T-helper 2 cell treated with Interferon-gamma antibody and Interleukin-4, amounts not matched to agents 100 ng/mL and 5 ng/mL, for 36 hours (primary cell): ENCODE measurements around the gene SNCAIP. TPM values are rescaled to one million over a fixed set of nuclear protein-coding genes. Genes with fewer than 3 reads are reported as not detected.
"Not testable (repeated sequence)": the region's sequence is repeated elsewhere in the genome, so short reads cannot be mapped to it uniquely, and the experiment has no call there.

ENCODE experiments used
- intact Hi-C: fragments of 100-400 bp; cut with micrococcal nuclease; formaldehyde crosslinking; loops from one replicate; pipeline ENCODE4 v1.15.1; 2023
- total RNA-seq: library from RNA; stranded (reverse); gene quantifications from 2 replicates; pipeline ENCODE4 v1.2.3, GENCODE V29; 2022

Gene SNCAIP
- total RNA-seq, 1 donor from 2014 or later = not detected

DNA sequence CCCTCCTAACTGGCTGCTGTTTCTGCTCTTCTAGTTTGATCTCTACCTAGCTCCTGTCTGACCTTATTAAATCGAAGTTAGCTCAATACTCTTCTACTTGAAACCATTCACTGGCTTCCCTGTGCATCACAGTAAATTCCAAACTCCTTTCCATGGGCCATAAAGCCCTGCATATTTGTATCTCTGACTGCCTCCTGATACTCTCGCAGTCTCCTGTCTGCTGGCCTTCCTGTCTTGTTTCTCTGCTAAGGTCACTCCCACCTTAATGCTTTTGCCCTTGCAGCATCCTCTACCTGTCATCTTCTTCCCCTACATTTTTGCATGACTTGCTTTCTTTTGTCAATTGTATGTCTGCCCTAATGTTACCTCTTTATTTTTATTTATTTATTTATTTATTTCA lies 44.8 kb downstream of the SNCAIP start:
- intact Hi-C loops = no loop called here

DNA sequence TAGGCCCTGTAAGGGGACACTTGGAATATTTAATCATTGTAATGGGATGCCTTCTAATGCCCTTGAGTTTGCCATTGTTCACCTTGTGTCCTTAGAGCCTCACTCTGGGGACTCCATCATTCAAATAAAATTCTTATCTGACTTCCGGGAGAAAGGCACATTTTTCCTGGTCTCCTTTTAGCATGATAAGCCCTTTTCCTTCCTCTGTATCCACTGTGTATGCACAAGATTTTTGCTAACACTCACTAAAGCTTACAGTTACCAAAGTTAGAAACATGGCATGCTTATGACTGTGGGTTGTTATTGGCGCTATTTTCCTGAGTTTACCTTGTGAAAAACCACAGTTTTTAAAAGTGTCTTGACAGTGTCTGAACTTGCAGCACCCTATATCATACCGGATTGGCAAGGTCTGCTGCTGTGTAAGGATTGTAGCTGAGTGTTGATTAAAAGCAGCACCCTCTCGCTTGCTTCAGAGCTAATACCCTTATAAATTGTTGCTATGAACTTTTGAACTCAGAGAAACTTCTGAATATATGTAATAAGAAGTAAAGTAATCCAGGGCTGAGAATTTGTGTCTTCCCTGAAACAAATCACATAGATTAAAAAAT lies 46.4 kb downstream of the SNCAIP start:
- intact Hi-C loops = no loop called here

DNA sequence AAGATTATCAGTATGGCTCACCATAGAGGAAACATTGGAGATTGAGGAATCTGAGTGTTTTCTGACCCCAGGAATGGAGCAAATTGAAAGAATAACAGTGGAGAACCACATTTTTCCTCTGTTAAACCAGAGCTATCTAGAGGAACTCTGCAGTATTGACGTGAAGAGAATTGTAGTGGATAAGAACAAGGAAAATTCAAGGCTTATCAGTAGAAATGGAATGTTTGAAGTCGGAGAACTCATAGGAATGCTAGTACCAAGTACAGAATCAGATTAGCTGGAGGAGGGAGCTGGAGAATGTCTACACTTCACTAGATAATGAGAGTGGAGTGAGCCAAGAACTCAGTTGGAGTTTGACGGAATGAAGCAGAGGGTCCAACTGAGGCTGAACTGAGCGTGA lies 50.3 kb downstream of the SNCAIP start:
- intact Hi-C loops = no loop called here

DNA sequence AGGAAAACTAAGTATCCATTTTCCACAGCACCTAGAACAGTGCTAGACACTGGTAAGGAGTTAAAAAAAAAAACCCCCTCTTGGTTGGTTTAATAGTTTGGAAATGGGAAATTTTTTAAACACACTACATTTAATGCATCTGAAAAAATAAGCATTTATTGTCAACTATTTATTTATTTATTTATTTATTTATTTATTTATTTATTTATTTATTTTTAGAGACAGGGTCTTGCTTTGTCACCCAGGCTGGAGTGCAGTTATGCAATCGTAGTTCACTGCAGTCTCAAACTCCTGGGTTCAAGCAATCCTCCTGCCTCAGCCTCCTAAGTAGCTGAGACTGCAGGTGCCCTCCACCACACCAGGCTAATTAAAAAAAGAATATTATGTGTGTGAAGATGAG lies 51.6 kb downstream of the SNCAIP start:
- intact Hi-C loops = no loop called here

DNA sequence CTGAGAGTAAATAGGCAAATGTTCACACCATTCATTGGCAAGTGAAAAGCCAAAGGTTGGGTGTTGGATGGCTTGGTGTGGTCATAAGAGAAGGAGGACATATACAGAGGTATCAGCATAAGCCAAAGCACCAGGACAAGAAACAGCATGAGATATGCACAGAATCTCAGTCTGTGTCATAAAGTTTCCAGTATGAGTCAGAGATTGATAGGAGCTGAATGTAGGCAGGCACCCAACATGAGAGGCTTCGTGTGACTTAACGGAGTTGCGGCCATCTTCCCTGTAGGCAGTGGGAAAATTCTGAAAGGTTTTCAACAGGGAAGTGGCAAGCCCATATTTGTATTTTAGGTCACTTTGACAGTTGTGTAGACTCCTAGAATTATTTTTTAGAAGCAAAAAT lies 54.5 kb downstream of the SNCAIP start:
- intact Hi-C loops = no loop called here

DNA sequence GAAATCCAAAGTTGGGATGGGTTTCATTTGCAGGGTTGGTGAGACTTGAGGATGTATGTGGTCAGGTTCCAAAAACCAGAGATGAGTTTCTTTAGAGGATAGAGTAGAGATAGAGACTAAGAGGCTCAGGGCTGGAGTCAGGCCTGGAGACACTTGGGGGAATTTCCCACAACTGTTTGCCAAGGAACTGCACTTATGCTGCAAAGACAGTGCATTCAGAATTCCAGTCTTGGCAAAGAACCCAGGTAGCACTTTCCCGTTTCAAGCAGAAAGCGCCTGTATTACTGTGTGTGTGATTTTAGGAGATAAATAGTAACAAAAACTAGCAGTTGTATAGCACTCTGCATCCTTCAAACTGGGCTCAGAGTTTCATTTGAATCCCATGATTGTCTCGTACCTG lies 55.4 kb downstream of the SNCAIP start:
- intact Hi-C loops = no loop called here

DNA sequence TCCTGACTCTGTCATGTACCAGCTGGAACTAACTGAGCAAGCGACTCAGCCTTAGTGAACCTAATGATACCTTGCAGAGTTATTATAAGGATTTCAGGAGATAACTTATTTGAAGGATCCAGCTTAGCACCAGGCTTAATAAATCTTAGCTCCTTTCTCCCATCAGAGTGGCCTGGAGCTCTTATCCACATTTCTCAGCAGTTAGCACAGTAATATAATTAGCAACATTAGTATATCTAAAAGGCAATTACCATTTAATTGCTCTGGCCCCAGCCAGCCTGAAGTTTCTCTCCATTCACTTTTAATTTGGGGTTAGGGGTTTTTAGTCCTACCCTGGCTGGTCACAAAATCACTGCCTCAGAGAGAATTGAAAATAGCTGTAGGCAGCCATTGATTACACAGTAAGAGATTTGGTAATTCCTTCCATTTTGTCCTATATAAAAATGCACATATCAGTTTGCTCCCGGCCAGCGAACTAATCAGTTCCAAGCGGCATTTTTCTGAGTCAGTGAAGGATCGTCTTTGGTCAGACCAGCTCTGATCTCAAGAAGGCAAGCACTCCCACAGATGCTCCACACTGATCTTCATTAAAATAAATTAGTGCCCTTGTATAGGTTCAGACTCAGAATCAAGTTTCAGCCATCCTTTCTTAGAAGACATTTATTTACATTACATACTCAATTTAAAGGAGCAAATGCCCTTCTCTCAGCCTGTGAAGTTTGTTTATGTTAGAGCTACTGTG lies 56.6 kb downstream of the SNCAIP start:
- intact Hi-C loops = loop anchor here (2.0 kb wide), 1 partner anchor 20 kb away; no protein-coding TSS in a partner anchor

DNA sequence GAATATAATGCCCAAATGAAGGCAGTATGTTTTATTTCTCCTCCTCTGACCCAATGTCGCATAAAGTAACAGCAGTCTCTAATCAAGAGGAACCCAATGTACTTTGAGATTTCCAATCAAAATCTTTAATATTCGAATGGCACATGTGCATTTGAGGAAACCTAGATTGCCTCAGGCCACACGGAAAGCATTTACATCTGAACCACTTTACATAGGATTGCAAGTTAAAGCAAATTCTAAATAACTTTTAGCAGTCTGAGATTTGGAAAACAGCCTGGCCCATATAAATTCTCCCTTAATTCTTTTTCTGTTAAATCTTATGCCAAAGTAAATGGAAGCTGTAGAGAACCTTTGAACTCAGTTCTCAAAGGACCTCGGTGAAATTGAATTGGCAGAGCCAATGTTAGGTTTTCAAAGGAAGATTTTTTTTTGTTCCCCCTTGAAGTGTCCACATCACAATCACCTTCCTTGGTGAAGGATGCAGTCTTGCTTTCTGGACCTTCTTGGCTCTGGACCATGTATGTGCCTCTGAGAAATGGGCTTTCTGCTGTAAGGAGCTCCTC lies 57.3 kb downstream of the SNCAIP start:
- intact Hi-C loops = loop anchor here (2.0 kb wide), 1 partner anchor 19 kb away; no protein-coding TSS in a partner anchor

DNA sequence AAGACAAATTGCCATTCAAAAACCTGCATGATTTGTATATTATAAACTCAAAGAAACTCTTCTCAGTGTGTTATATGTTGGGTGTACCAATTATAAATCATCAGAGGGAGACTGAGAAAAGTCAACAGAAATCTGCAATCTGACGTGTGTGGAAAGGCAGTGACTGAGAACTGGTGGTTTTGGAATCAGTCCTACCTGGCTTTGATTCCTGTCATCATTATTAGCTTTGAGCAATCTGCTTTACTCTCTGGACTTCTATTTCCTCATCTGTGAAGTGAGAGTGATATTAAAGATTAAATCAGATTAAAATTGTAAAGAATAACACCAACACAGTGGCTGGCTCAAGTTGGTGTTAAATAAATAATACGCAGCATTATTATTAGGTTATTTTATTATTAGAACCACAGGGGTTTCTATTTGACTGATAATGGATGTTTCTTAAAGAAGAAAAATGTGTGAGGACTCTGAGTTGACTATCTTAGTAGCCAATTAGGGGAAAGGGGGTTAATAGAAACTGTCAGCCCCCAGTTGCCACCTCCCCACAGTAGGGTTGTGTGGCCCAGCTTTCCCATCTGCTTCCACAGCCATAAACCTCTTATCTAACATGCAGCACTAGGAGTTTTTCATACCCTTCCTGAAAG lies 59.6 kb downstream of the SNCAIP start:
- intact Hi-C loops = no loop called here

DNA sequence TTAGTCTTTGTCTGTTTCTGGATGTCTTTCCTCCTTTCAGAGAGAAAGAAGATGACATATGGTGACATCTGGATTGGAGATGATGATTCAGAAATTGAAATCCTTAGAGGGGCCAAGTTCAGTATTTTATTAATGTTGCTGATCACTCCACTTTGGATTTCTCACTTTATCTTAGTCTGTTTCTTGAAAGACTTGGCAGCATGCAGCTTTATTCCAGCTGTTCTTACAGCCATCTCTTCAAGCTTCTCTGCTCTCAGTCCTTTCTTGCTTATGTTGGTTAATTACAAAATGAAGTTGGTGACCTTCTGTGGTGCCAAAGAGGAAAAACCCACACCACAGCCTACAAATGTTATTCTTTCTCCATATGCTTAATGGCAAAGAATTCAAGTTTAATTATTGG lies 62.1 kb downstream of the SNCAIP start:
- intact Hi-C loops = no loop called here

DNA sequence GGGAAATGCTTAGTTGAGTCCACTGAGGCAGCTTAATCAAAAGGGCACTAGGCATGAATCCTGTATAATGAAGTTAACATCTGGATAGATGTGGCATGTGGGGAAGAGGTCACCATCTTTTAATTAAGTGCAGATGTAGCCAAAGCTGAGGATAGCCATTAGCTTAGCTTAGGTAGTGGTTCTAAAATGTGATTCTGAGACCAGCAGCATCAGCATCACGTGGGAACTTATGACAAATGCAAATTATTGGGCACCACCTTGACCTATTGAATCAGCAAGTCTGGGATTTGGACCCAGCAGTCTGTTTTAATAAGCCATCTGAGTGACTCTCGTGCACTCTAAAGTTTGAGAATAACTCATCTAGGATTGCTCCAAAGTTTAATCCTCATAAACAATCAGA lies 63.8 kb downstream of the SNCAIP start:
- intact Hi-C loops = no loop called here

DNA sequence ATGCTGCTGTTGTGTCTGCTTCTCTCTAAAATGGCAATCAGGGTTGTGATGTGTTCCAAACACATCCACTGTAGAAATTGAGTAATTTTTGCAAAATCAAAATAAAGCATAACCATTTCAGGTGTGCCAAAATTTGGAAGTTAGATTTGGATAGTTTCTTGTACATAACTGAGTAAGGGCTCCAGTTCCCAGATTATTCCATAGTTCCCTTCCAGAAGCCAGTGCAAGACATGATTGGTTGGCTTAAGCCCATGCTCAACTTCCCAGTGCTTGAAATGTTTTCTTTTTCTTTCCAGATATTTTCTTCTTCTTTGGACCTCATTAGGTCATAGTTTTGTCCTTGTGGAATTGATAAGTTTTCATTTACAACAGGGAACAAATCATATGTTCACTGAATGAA lies 64.2 kb downstream of the SNCAIP start:
- intact Hi-C loops = no loop called here

DNA sequence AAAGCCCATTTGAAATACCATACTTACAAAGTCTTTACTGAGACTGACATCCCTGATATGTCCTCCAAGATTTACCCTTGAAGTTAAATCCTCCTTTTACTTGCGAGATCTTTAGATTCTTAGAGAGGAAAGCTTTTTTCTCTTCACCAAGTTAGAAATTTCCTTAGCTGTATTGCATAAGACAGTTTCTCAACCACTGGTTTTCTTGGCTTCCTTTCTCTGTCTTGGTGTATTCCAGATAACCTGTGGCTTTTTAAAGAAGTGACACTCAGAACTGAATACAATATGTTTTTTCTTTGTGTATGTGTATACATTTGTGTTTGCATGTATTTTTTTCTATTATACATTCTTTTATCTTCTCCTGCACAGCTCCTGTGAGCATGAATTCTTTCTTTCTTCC lies 65.0 kb downstream of the SNCAIP start:
- intact Hi-C loops = no loop called here

DNA sequence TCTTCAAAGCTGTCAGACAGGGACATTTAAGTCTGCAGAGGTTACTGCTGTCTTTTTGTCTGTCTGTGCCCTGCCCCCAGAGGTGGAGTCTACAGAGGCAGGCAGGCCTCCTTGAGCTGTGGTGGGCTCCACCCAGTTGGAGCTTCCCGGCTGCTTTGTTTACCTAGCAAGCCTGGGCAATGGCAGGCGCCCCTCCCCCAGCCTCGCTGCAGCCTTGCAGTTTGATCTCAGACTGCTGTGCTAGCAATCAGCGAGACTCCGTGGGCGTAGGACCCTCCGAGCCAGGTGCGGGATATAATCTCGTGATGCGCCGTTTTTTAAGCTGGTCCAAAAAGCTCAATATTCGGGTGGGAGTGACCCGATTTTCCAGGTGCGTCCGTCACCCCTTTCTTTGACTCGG lies 70.9 kb downstream of the SNCAIP start:
- intact Hi-C loops = not testable (repeated sequence)

DNA sequence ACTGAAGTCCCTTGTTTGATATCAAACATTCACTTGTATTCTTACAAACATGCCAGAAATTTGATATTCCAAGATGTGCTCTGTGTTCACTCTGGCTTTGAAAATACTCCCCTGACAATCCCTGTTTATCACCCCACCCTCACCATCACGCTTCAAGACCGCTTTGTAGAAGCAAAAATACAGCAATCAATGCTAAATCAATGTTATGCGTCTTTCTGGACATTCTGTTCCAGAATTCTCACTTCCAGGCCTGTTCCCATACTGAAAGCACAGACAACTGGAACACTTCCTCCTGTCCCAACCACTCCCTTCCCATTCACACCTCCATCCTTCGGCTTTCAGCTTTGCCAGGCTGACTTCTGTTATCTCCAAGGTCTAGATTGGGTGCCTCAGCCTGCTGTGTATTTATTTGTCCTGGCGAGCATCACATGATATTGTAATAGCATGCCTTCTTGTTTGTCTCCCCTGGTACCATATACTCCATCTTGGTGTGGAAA lies 72.8 kb downstream of the SNCAIP start:
- intact Hi-C loops = no loop called here

DNA sequence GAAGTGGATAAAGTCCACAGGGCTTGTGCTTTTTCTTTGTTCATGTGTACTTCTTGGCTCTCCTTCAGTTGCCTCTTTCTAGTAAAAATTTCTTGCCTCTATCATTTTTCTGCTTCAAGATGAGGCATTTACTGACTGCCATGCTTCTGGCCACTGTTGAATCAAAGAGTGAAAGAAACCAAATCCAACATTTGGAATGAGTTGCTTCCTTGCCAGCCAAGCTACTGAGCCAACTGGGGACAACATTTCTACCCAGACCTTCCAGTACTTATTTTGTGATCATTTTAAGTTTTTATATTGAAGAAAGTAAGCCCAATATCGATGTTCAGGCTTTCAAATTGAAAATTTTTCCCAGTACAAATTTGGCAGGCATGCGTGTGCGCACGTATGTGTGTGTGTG lies 73.2 kb downstream of the SNCAIP start:
- intact Hi-C loops = no loop called here

DNA sequence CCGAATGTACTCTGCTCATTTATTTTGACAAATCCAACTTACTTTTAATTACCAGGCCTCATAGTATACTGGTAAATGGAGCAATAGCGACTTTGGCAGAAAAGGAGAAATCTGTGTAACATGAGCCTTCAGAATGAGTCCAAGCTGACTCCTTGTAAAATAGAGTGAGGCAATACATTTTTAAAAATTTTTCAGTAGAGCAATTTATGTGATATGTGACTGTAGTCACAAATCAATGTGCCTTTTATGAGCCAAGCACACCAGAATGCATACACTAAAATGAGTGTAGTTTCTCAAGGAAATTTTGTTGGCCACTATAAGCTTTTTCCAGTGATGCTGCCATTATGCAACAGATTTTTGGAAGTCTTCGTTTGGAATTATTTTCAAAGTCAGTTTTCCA lies 73.8 kb downstream of the SNCAIP start:
- intact Hi-C loops = no loop called here

DNA sequence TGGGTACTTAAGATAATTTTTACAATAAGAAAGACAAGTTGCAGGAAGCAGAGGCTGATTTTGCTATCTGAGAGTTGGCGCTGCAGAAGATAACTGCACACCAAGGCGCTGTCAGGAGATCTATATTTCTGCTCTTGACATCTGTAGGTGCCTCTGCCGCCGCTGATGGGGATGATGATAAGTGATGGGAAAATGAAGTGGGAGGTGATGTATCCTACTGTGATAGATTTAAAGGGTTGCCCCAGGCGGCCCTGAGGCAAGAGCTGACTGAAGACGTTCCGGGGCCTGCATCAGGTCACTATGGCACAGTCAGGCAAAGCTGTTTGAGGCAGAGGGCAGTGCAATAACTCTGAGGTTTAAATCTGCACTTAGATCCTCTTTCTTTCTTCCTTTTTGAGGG lies 78.1 kb downstream of the SNCAIP start:
- intact Hi-C loops = no loop called here

DNA sequence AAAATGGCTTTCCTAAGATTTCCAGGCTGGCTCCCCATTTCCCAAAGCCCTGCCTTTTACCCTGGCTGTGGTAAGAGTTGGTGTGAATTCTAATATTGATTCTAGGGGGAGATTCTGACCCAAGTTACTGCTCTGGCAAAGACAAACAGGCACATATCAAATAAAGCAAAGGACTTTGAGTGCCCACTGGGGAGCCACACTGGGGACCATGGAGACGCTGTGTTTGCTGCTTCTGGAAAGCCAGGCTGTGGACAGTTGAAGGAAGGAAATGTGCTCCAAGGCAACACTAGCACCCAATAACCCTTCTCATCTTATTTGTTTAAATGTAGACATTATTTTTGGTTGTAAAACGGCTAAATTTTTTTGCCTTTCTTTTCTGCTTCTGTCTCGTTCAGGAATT lies 78.7 kb downstream of the SNCAIP start:
- intact Hi-C loops = no loop called here

DNA sequence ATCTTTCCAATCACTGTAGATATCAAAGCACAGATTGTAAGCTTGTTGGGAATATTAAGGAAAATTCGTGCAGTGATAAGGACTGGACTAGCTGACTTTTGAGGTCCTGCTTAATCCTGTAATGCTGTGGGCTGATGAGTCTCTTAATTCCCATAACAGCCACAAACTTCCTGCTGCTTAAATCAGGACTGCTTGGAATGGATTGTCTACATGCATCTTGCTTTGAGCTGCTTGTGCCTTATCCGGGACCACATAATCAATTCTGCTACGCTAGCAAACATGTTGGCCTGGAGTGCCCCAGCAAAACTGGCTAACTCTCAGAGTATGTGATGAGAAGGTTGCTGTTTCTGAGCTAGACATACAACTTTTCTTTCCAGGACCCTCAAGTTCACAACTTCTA lies 79.6 kb downstream of the SNCAIP start:
- intact Hi-C loops = no loop called here

DNA sequence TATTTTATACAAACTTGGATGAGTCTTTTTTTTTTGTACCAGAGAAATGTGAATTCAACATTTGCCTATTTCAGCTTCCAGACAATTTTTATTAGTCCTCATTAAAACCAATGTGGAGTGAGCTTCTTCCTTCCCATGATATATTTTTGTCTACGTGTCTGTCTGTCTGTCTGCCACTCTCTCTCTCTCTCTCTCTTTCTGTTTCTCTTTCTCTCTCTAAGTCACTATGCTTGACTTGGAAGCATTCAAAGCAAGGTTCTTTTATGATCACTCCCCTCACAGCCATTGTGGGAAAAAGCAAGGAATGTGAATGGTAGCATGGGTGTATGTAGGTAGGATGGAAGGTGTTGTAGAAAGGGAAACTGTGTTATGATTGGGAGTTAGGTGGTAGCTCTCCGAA lies 80.2 kb downstream of the SNCAIP start:
- intact Hi-C loops = no loop called here

DNA sequence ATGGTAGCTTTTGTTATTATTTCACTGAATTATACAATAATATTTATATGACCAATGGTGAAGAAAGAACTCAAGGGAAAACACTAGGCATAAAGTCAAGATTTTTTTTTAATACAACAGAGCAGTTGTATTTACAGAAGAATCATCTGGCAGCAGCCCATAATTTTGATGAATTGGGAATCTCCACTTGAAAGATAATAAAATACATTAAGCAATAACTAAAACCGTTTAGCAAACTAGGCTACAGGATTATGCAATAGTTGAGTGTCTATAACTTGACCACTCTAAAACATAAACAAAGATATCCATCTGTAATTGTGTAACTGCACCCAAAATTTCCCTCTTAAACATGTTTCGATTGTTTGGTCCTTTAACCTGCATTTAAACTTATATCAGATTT lies 80.8 kb downstream of the SNCAIP start:
- intact Hi-C loops = no loop called here
